Duodenal mucosa (tissue), 2 donors: ENCODE data around the gene LMOD1.

Experiments used
- H3K27ac ChIP-seq: one replicate; pipeline ENCODE4 v1.7.0; 2013; ENCODE audit warnings: low read depth, low read length
- H3K27me3 ChIP-seq, 2 donors: one replicate each; pipeline ENCODE4 v1.7.0; 2013; ENCODE audit warnings: low read length in 2 of 2, control low read depth in 1 of 2; ENCODE audit not compliant: insufficient read depth in 2 of 2, control insufficient read depth in 1 of 2
- H3K36me3 ChIP-seq, 2 donors: one replicate each; pipeline ENCODE4 v1.7.0; 2013; ENCODE audit warnings: low read length in 2 of 2, control low read depth in 1 of 2; ENCODE audit not compliant: insufficient read depth in 2 of 2, control insufficient read depth in 1 of 2
- H3K4me1 ChIP-seq, 2 donors: one replicate each; pipeline ENCODE4 v1.7.0; 2013; ENCODE audit warnings: low read length in 2 of 2, control low read depth in 1 of 2; ENCODE audit not compliant: insufficient read depth in 2 of 2, control insufficient read depth in 1 of 2
- H3K4me3 ChIP-seq, 2 donors: one replicate each; pipeline ENCODE4 v1.7.0; 2013; ENCODE audit warnings: low read length in 2 of 2, low read depth in 1 of 2
- H3K9ac ChIP-seq, 2 donors: one replicate each; pipeline ENCODE4 v1.7.0; 2013; ENCODE audit warnings: low read length in 2 of 2, low read depth in 1 of 2
- H3K9me3 ChIP-seq, 2 donors: one replicate each; pipeline ENCODE4 v1.7.0; 2013; ENCODE audit warnings: low read length in 2 of 2, control low read depth in 1 of 2; ENCODE audit not compliant: control insufficient read depth in 1 of 2

The LMOD1 gene

DNA sequence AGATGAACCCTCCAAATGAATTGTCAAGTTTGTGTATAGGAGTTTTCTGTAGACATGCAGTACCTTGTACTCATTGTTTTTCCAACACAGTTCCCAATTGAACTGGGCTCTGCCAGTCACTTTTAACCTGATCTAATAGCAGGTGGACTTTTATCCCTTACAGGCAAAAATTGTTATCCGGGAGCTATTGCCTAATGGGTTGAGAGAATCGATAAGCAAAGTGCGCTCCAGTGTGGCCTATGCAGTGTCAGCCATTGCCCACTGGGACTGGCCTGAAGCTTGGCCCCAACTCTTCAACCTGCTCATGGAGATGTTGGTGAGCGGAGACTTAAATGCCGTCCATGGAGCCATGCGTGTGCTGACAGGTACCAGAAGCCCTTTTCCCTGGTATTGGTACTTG, 98.1 kb downstream of the LMOD1 start:
- Histone ChIP-seq H3K36me3 (peaks cover 28 to 37% of the 10 kb centered on the region in 2 donors), H3K9me3 (no peaks in the 10 kb centered on the region), H3K9ac (no peak overlapping the region), H3K4me3 (no peak overlapping the region), H3K27me3 (no peaks in the 10 kb centered on the region), H3K4me1 (peaks cover 0 to 6% of the 10 kb centered on the region in 2 donors), H3K27ac (no peak overlapping the region)

GRCh38 chr1:201847150-201847549, 99.2 kb downstream of the LMOD1 start:
- Histone ChIP-seq H3K4me1 (peaks cover 0 to 6% of the 10 kb centered on the region in 2 donors), H3K27me3 (no peaks in the 10 kb centered on the region), H3K4me3 (no peak overlapping the region), H3K27ac (no peak overlapping the region), H3K36me3 (peaks cover 18 to 26% of the 10 kb centered on the region in 2 donors), H3K9ac (no peak overlapping the region), H3K9me3 (no peaks in the 10 kb centered on the region)
